ENCODE results near the gene PTPRO.
A peak's percentile ranks its signal among the peaks of the same experiment; 100 is the strongest.

The PTPRO gene

DNA sequence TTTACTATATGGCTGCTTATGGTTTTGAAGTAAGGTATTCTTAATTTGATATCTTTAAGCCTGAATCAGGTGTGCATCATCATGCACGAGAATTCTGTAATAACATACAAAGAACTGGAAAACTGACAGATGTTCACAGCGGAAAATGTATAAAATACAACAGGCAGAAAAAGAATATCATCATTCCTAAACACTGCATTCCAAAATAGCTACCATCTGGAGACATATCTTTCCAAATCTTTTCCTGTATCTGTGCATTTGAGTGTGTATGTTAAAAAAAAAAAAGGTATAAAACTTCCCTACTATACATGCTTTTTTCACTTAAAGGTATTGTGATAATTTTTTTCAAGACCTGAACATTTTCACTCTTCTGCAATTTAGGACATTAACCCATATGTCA, 13.7 kb downstream of the PTPRO start:
- no peaks in the 10 kb centered on the region for H3K36me3 Mint-ChIP-seq (ENCODE audit: low read depth)
- H3K9me3 Mint-ChIP-seq = no peaks in the 10 kb centered on the region
- peak overlapping the region in 1 of 3 experiments; percentile 31 for H3K4me3 Mint-ChIP-seq
- no peaks in the 10 kb centered on the region for H3K4me1 Mint-ChIP-seq
- peak overlapping the region in 1 of 3 experiments; percentile 60 for H3K27ac Mint-ChIP-seq
- TF ChIP-seq, protein P1, sequence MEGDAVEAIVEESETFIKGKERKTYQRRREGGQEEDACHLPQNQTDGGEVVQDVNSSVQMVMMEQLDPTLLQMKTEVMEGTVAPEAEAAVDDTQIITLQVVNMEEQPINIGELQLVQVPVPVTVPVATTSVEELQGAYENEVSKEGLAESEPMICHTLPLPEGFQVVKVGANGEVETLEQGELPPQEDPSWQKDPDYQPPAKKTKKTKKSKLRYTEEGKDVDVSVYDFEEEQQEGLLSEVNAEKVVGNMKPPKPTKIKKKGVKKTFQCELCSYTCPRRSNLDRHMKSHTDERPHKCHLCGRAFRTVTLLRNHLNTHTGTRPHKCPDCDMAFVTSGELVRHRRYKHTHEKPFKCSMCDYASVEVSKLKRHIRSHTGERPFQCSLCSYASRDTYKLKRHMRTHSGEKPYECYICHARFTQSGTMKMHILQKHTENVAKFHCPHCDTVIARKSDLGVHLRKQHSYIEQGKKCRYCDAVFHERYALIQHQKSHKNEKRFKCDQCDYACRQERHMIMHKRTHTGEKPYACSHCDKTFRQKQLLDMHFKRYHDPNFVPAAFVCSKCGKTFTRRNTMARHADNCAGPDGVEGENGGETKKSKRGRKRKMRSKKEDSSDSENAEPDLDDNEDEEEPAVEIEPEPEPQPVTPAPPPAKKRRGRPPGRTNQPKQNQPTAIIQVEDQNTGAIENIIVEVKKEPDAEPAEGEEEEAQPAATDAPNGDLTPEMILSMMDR (IDR thresholded peaks at IDR 0.05; ENCODE audit: unreplicated experiment in 3 of 3) = no peak
- H3K27me3 Mint-ChIP-seq (ENCODE audit: low read depth) = peaks cover 7% of the 10 kb centered on the region

DNA sequence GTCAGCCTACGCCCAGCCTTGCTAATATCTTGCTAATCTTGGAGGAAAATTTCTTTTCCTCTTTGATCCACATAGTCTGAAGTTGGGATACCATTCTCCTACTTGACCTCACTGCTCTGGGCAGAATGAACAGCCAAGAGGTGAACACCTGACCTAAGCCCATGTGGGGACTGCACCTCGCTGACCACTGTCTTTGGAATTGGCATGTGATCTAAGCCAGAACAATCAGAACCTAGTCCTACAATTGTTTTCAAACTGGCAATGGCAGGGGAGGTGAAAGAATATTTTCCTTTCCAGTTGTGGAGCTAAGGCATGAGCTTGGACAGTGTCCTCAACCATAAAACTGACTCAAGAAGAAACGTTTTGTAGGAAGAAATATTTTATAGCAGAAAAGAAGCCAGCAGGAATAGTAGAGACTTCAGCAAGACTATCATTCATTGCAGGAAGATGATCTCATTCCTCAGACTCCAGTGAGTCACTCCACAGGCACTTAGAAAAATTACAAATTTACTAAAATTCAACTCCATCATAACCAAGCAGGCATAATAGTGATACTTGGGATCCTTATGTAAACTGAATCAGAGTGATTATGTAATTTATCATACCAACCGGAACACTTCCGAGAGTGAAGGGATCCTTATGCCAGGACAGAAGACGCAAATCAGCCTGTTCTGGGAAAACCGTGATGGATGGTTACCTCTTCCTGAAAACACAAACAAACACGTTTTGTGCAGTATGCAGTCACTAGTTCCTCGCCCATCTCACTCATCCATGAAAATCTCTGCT, 14.7 kb downstream of the PTPRO start:
- Mint-ChIP-seq H3K4me1 (no peaks in the 10 kb centered on the region), H3K9me3 (no peaks in the 10 kb centered on the region), H3K36me3 (ENCODE audit: low read depth) (no peaks in the 10 kb centered on the region), H3K27ac (peak overlapping the region in 2 of 3 experiments; percentile 6 to 34), H3K4me3 (no peak overlapping the region), H3K27me3 (ENCODE audit: low read depth) (peaks cover 7% of the 10 kb centered on the region)
- TF ChIP-seq, protein P1 (IDR thresholded peaks at IDR 0.05; ENCODE audit: unreplicated experiment in 3 of 3) = no peak

DNA sequence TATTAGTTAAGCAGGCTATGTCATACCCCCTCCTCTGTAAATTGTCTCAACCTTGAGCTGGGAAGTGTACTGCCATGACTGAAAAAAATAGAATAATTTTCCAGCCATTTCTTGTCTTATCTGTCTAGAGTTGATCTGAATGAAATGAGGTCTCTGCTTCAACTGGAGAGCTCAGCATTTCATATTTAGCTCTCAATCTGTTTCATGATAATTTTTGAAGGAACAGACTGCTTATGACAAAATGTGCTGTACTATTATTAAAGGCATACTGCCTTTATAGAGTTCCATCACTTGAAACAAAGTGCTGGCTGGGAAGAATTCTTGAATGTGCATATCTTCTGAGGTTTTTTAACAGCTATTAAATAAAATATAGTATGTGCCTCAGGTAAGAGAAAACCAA, 19.1 kb downstream of the PTPRO start:
- Mint-ChIP-seq H3K4me3 (no peak overlapping the region), H3K4me1 (no peaks in the 10 kb centered on the region), H3K36me3 (ENCODE audit: low read depth) (peaks cover 6% of the 10 kb centered on the region), H3K9me3 (no peaks in the 10 kb centered on the region), H3K27me3 (ENCODE audit: low read depth) (peaks cover 7% of the 10 kb centered on the region), H3K27ac (peak overlapping the region in 1 of 3 experiments; percentile 9)
- TF ChIP-seq, protein P1 (IDR thresholded peaks at IDR 0.05; ENCODE audit: unreplicated experiment in 3 of 3) = no peak

DNA sequence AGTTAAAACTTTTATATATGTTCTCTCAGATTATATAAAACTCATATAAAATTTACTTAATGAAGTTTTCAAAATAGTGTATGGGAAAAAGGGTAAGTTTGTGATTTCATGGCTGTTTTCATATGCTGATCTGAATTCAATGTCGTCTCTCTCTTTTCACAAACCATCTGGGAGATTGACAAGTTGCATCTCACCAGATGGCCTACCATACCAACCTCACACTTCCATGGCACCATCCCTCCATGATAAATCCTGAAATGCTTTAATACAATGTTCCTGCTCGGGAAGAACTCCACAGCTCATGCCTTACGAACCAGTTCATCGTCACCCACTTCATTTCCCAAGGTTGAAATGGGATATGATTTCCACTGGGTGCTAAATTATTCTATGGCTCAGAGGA, 22.3 kb downstream of the PTPRO start:
- no peaks in the 10 kb centered on the region for H3K9me3 Mint-ChIP-seq
- no peaks in the 10 kb centered on the region for H3K4me1 Mint-ChIP-seq
- peaks cover 12% of the 10 kb centered on the region for H3K36me3 Mint-ChIP-seq (ENCODE audit: low read depth)
- peaks cover 3% of the 10 kb centered on the region for H3K27me3 Mint-ChIP-seq (ENCODE audit: low read depth)
- TF ChIP-seq, protein P1 (IDR thresholded peaks at IDR 0.05; ENCODE audit: unreplicated experiment in 3 of 3) = no peak
- no peak overlapping the region for H3K27ac Mint-ChIP-seq
- no peak overlapping the region for H3K4me3 Mint-ChIP-seq

DNA sequence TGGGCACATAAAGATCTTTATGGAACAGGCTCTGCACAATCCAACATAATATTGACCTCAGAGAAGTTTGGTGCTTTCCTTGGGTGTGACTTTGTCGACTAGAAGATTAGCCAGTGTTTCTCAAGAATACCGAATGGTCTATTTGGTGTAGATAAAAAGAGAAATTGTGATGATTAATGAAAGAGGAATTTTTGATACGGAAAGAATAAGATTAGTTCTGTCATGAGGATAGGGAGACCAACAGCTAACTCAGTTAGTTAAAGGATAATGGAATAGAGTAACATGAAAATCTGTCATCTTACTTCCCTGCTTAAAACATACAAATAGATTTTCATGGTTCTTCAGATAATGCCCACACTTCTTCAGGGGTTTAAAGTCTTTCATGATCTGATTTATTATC, 24.2 kb downstream of the PTPRO start:
- H3K4me1 Mint-ChIP-seq = peaks cover 15% of the 10 kb centered on the region
- no peaks in the 10 kb centered on the region for H3K9me3 Mint-ChIP-seq
- H3K4me3 Mint-ChIP-seq = no peak overlapping the region
- TF ChIP-seq, protein P1 (IDR thresholded peaks at IDR 0.05; ENCODE audit: unreplicated experiment in 3 of 3) = no peak
- H3K27ac Mint-ChIP-seq = peak overlapping the region in 2 of 3 experiments; percentile 47 to 63
- H3K27me3 Mint-ChIP-seq (ENCODE audit: low read depth) = no peaks in the 10 kb centered on the region
- peaks cover 12% of the 10 kb centered on the region for H3K36me3 Mint-ChIP-seq (ENCODE audit: low read depth)

DNA sequence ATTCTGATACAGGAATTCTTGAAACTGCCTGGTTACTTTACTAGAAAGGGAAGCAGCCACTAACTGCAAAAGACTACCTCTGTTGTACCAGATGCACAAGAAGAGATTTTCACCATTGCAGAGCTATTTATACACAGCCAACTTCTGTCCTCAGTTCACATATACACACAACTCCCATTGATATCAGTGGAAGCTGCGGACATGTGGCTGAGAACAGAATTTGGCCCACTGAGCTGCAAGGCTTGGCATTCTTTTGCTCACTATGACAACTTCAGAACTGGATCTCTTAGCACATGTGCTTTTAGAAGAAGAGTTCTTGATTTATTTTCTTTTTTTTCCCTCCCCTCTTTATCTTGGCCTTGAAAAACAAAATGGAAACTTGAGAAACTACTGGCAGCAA, 28.3 kb downstream of the PTPRO start:
- H3K4me1 Mint-ChIP-seq = peaks cover 21% of the 10 kb centered on the region
- no peak overlapping the region for H3K4me3 Mint-ChIP-seq
- no peaks in the 10 kb centered on the region for H3K9me3 Mint-ChIP-seq
- TF ChIP-seq, protein P1 (IDR thresholded peaks at IDR 0.05; ENCODE audit: unreplicated experiment in 3 of 3) = no peak
- H3K36me3 Mint-ChIP-seq (ENCODE audit: low read depth) = peaks cover 16% of the 10 kb centered on the region
- H3K27me3 Mint-ChIP-seq (ENCODE audit: low read depth) = no peaks in the 10 kb centered on the region
- H3K27ac Mint-ChIP-seq = peak overlapping the region; percentile 53 to 79 (median 75)
